Upper lobe of right lung (tissue), 1 donor: ENCODE data around the gene LPA. TPM values are rescaled to one million over a fixed set of nuclear protein-coding genes. Genes with fewer than 3 reads are reported as not detected.

Source experiments
- ATAC-seq: fragments of 200-7000 bp; cut with Tn5 transposase; one replicate; pipeline ENCODE4 v1.9.1; 2020; ENCODE audit warnings: mild to moderate bottlenecking, moderate library complexity
- DNase-seq: peaks from one replicate; pipeline ENCODE4 v3.0.0-alpha.2; 2020
- H3K27ac ChIP-seq: fragments of 200-600 bp; one replicate; pipeline ENCODE4 v1.8.0; 2022
- H3K27me3 ChIP-seq: fragments of 200-600 bp; one replicate; pipeline ENCODE4 v1.8.0; 2022; ENCODE audit warnings: mild to moderate bottlenecking
- H3K36me3 ChIP-seq: fragments of 200-600 bp; one replicate; pipeline ENCODE4 v1.8.0; 2022
- H3K4me1 ChIP-seq: fragments of 200-600 bp; one replicate; pipeline ENCODE4 v1.8.0; 2022
- H3K4me3 ChIP-seq: fragments of 200-600 bp; one replicate; pipeline ENCODE4 v1.8.0; 2022; ENCODE audit warnings: mild to moderate bottlenecking
- H3K9me3 ChIP-seq: fragments of 200-600 bp; one replicate; pipeline ENCODE4 v1.8.0; 2022
- intact Hi-C: fragments of 100-400 bp; cut with DNase I; formaldehyde crosslinking; loops from one replicate; pipeline ENCODE4 v1.11.0; 2022
- total RNA-seq: library from RNA; stranded (reverse); fragmentation: NEBNext Ultra II Directional; extraction: Animal tissue kit (Norgen Biotek cat#: 25700); gene quantifications from one replicate; pipeline ENCODE4 v1.2.1, GENCODE V29; 2021
- TF ChIP-seq, protein P1 (sequence below): fragments of 200-600 bp; IDR thresholded peaks from one replicate; pipeline ENCODE4 v1.8.0; 2022; ENCODE audit warnings: antibody characterized with exemption
- donor health status: DM: no; HTN: yes; CAD: no; lungs with severe emphysema.

Gene LPA
- total RNA-seq, 1 donor from 2014 or later, result not detected

DNA sequence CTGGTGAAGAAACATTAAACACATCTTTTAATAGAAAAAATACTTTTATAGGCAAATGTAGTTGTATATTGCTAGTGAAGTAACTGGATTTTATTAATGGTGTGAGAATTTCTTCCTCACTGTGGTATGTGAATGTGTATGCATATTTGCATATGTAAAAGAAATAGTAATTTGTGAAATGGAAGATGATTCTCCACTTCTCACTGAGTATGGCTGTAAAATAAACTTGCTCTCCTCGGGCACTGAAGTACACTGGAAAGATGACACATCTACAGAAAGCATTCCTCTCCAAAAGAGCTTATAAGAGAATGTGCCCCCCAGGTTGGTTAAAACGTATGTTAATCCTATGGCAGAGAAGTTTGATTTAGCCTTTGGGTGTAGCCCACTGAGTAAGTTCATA, 155.5 kb downstream of the LPA start:
- H3K27ac ChIP-seq, result no peak overlapping the region
- TF ChIP-seq, protein P1, sequence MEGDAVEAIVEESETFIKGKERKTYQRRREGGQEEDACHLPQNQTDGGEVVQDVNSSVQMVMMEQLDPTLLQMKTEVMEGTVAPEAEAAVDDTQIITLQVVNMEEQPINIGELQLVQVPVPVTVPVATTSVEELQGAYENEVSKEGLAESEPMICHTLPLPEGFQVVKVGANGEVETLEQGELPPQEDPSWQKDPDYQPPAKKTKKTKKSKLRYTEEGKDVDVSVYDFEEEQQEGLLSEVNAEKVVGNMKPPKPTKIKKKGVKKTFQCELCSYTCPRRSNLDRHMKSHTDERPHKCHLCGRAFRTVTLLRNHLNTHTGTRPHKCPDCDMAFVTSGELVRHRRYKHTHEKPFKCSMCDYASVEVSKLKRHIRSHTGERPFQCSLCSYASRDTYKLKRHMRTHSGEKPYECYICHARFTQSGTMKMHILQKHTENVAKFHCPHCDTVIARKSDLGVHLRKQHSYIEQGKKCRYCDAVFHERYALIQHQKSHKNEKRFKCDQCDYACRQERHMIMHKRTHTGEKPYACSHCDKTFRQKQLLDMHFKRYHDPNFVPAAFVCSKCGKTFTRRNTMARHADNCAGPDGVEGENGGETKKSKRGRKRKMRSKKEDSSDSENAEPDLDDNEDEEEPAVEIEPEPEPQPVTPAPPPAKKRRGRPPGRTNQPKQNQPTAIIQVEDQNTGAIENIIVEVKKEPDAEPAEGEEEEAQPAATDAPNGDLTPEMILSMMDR, result no peak
- H3K4me1 ChIP-seq, result no peaks in the 10 kb centered on the region
- H3K36me3 ChIP-seq, result no peaks in the 10 kb centered on the region
- no peaks in the 10 kb centered on the region for H3K9me3 ChIP-seq
- ATAC-seq, result no peak
- intact Hi-C loops, result no loop called here
- H3K4me3 ChIP-seq, result no peak overlapping the region
- no peaks in the 10 kb centered on the region for H3K27me3 ChIP-seq
- DNase-seq, result no peak

DNA sequence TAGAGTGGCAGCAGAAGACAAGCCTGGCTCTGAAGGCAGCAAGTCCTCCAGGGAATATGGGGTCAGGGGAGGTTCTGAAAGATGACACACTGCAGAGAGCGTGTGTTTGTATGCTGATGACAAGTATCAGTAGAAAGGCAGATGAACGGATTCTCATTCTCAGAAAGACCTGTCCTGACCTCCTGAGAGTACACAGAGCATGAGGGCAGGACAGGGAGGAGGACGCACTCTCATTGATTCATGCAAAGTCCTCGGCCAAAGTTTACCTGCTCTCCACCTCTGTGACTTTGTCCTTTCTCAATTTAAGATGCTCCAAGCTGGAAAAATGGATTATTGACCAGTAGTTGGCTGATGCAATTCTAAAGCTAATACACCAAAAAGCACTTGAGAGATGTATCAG, 156.7 kb downstream of the LPA start:
- H3K4me3 ChIP-seq, result no peak overlapping the region
- DNase-seq (no peak), ATAC-seq (no peak)
- no peaks in the 10 kb centered on the region for H3K36me3 ChIP-seq
- TF ChIP-seq, protein P1, result no peak
- no peak overlapping the region for H3K27ac ChIP-seq
- peaks cover 4% of the 10 kb centered on the region for H3K9me3 ChIP-seq
- no peaks in the 10 kb centered on the region for H3K4me1 ChIP-seq
- no peaks in the 10 kb centered on the region for H3K27me3 ChIP-seq
- intact Hi-C loops, result no loop called here

DNA sequence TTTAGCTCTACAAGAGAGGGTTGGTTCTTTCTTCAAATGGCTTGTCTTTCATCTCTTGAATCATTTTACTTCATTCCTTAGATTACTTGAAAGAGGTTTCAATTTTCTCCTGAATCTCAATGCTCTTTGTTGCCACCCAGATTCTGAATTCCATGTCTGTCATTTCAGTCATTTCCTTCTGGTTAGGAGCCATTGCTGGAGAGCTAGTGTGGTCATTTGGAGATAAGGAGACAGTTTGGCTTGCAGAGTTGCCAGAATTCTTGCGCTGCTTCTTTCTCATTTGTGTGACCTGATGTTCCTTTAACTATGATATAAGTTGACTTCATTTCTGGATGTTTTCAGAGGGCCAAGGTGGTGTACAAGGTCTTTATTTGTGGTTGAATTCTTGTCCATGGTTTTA, 158.1 kb downstream of the LPA start:
- Histone ChIP-seq H3K27me3 (no peaks in the 10 kb centered on the region), H3K4me1 (no peaks in the 10 kb centered on the region), H3K9me3 (peaks cover 4% of the 10 kb centered on the region), H3K36me3 (no peaks in the 10 kb centered on the region), H3K4me3 (no peak overlapping the region), H3K27ac (no peak overlapping the region)
- TF ChIP-seq, protein P1, result no peak
- ATAC-seq (no peak), DNase-seq (no peak)
- intact Hi-C loops, result no loop called here

DNA sequence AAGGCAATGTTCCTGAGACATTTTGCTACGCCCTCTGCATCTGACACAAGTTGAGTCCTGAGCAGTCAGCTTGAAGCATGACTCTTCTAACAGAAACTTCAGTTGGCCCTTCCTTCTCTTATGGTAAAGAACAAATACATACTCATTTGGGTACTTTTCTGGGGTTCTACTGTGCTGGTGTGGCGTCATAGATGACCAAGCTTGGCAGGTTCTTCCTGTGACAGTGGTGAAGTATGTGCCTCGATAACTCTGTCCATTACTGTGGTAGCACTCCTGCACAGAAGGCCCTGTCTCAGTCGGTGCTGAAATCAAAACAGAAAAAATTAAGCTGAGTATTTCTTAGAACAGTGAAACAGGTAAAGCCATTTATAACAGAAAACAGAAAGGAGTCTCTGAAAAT, 163.4 kb downstream of the LPA start:
- ATAC-seq (no peak), DNase-seq (no peak)
- no peaks in the 10 kb centered on the region for H3K4me1 ChIP-seq
- H3K27me3 ChIP-seq, result no peaks in the 10 kb centered on the region
- TF ChIP-seq, protein P1, result no peak
- intact Hi-C loops, result no loop called here
- H3K36me3 ChIP-seq, result no peaks in the 10 kb centered on the region
- no peak overlapping the region for H3K4me3 ChIP-seq
- peaks cover 4% of the 10 kb centered on the region for H3K9me3 ChIP-seq
- H3K27ac ChIP-seq, result no peak overlapping the region

DNA sequence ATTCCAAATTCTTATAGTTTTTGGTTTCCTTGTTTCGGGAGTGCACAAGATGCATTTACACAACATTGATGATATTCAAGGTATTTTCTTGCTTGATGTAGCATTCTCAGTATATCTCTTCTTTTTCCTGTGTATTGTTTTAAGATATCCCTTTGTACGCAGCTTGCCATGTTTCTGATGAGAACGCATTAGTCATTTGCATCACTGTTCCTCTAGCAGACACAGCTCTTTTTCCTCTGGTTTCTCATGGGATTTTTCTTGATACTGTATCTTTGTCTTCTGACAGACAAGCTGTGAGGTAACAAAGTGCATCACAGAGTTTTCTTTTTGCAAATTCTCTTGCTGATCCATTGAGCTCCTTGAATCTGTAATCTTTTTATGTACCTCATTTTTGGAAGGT, 169.5 kb downstream of the LPA start:
- H3K4me3 ChIP-seq, result no peak overlapping the region
- no peaks in the 10 kb centered on the region for H3K36me3 ChIP-seq
- DNase-seq (no peak), ATAC-seq (no peak)
- no peaks in the 10 kb centered on the region for H3K27me3 ChIP-seq
- H3K27ac ChIP-seq, result no peak overlapping the region
- H3K4me1 ChIP-seq, result no peaks in the 10 kb centered on the region
- intact Hi-C loops, result no loop called here
- H3K9me3 ChIP-seq, result no peaks in the 10 kb centered on the region
- TF ChIP-seq, protein P1, result no peak

DNA sequence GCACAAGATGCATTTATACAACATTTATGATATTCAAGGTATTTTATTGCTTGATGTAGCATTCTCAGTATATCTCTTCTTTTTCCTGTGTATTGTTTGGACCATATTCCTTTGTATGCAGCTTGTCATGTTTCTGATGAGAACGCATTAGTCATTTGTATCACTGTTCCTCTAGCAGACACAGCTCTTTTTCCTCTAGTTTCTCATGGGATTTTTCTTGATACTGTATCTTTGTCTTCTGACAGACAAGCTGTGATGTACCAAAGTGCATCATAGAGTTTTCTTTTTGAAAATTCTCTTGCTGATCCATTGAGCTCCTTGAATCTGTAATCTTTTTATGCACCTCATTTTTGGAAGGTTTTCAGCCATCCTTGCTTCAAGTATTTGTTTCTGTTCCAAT, 175.0 kb downstream of the LPA start:
- H3K9me3 ChIP-seq, result no peaks in the 10 kb centered on the region
- TF ChIP-seq, protein P1, result no peak
- no peaks in the 10 kb centered on the region for H3K4me1 ChIP-seq
- no peak for DNase-seq
- H3K27ac ChIP-seq, result no peak overlapping the region
- no peaks in the 10 kb centered on the region for H3K36me3 ChIP-seq
- H3K4me3 ChIP-seq, result no peak overlapping the region
- no peak for ATAC-seq
- intact Hi-C loops, result no loop called here
- H3K27me3 ChIP-seq, result no peaks in the 10 kb centered on the region
